OCI-LY3 (cell line): ENCODE data around the gene CLCN3.

ENCODE experiments used
- CTCF ChIP-seq: fragments of 200-600, 300-600 bp; sonication (generic); IDR thresholded peaks from 2 replicates; pipeline ENCODE4 v1.5.1; 2014; ENCODE audit warnings: antibody characterized with exemption, low read length, low read depth
- EZH2phosphoT487 ChIP-seq: fragments of 200-600 bp; shearing (Covaris generic); IDR thresholded peaks from 2 replicates; pipeline ENCODE4 v1.6.1; 2018; ENCODE audit warnings: antibody characterized with exemption, mixed run types, low read depth

- no peak for TF ChIP-seq CTCF
- TF ChIP-seq EZH2phosphoT487: no peak
Measured at GRCh38 chr4:169658196-169658595, 37.8 kb downstream of the CLCN3 start.
